HepG2 (cell line): Measurements from ENCODE around the gene TGM2. TPM values are rescaled to one million over a fixed set of nuclear protein-coding genes. Genes with fewer than 3 reads are reported as not detected.
A peak's percentile ranks its signal among the peaks of the same experiment; 100 is the strongest.

Experiments used
- CBX5 ChIP-seq: sonication (generic); formaldehyde crosslinking; IDR thresholded peaks from 2 replicates; pipeline ENCODE4 v1.4.0; 2020; ENCODE audit warnings: missing genetic modification reagents, borderline replicate concordance
- DNMT1 ChIP-seq: sonication (generic); formaldehyde crosslinking; IDR thresholded peaks from 2 replicates; pipeline ENCODE4 v1.5.1; 2020; ENCODE audit warnings: mild to moderate bottlenecking, missing genetic modification reagents
- EP300 ChIP-seq, 3 experiments: sonication (generic) in 1 of 3; formaldehyde crosslinking in 1 of 3; IDR thresholded peaks; 2 replicates each; pipeline versions ENCODE4 v1.5.1 to v1.6.1; 2011 to 2020; ENCODE audit warnings: low read depth in 2 of 3, low read length in 2 of 3, borderline replicate concordance in 1 of 3, improper control_type of control experiment in 1 of 3, mild to moderate bottlenecking in 1 of 3, missing genetic modification reagents in 1 of 3, moderate library complexity in 1 of 3
- HOMEZ ChIP-seq: IDR thresholded peaks from 2 replicates; pipeline ENCODE4 v1.6.1; 2016; ENCODE audit warnings: low read depth
- JDP2 ChIP-seq: sonication (generic); formaldehyde crosslinking; IDR thresholded peaks from 2 replicates; pipeline ENCODE4 v1.8.1; 2022; ENCODE audit warnings: missing genetic modification reagents, borderline replicate concordance
- JUND ChIP-seq: sonication (generic); formaldehyde crosslinking; IDR thresholded peaks from 2 replicates; pipeline ENCODE4 v1.8.0; 2022; ENCODE audit warnings: mild to moderate bottlenecking, missing genetic modification reagents
- KDM6A ChIP-seq: IDR thresholded peaks from 2 replicates; pipeline ENCODE4 v1.6.1; 2016; ENCODE audit warnings: low read depth
- KMT2B ChIP-seq: IDR thresholded peaks from 2 replicates; pipeline ENCODE4 v1.6.1; 2016; ENCODE audit warnings: missing genetic modification reagents, missing compliant biosample characterization
- LCORL ChIP-seq, 2 experiments: fragments of 450-650 bp in 1 of 2; sonication (generic) in 1 of 2; formaldehyde crosslinking in 1 of 2; IDR thresholded peaks; 2 replicates each; pipeline versions ENCODE4 v1.5.0 to v1.6.1; 2017 to 2020; ENCODE audit warnings: antibody characterized with exemption in 1 of 2, missing genetic modification reagents in 1 of 2
- MAFG ChIP-seq: sonication (generic); formaldehyde crosslinking; IDR thresholded peaks from 2 replicates; pipeline ENCODE4 v1.5.1; 2020; ENCODE audit warnings: mild to moderate bottlenecking, missing genetic modification reagents
- PHB2 ChIP-seq: fragments of 450-650 bp; IDR thresholded peaks from 2 replicates; pipeline ENCODE4 v1.6.1; 2018; ENCODE audit not compliant: partially characterized antibody
- PTBP1 ChIP-seq: fragments of 200-400 bp; formaldehyde crosslinking; IDR thresholded peaks from 2 replicates; pipeline ENCODE4 v1.6.1; 2018; ENCODE audit warnings: low read length, low read depth; ENCODE audit not compliant: poor library complexity, severe bottlenecking
- RAD21 ChIP-seq: fragments of 450-650 bp; formaldehyde crosslinking; IDR thresholded peaks from 2 replicates; pipeline ENCODE4 v1.5.0; 2020; ENCODE audit warnings: mild to moderate bottlenecking
- SPEN ChIP-seq: sonication (generic); formaldehyde crosslinking; IDR thresholded peaks from 2 replicates; pipeline ENCODE4 v1.5.1; 2020; ENCODE audit warnings: low read depth, mild to moderate bottlenecking, missing genetic modification reagents
- TOE1 ChIP-seq: sonication (generic); formaldehyde crosslinking; IDR thresholded peaks from 2 replicates; pipeline ENCODE4 v1.4.0; 2020; ENCODE audit warnings: mild to moderate bottlenecking, missing genetic modification reagents
- ZFP36L1 ChIP-seq: sonication (generic); formaldehyde crosslinking; IDR thresholded peaks from 2 replicates; pipeline ENCODE4 v1.8.0; 2022; ENCODE audit warnings: mild to moderate bottlenecking, missing genetic modification reagents, moderate library complexity
- ZNF101 ChIP-seq: sonication (generic); formaldehyde crosslinking; IDR thresholded peaks from 2 replicates; pipeline ENCODE4 v1.4.0; 2020; ENCODE audit warnings: mild to moderate bottlenecking, low read depth, missing genetic modification reagents, borderline replicate concordance
- ZNF207 ChIP-seq: fragments of 450-650 bp; IDR thresholded peaks from 2 replicates; pipeline ENCODE4 v1.6.1; 2016; ENCODE audit warnings: antibody characterized with exemption, borderline replicate concordance
- ZNF260 ChIP-seq: sonication (generic); formaldehyde crosslinking; IDR thresholded peaks from 2 replicates; pipeline ENCODE4 v1.4.0; 2020; ENCODE audit warnings: missing genetic modification reagents, low read depth, mild to moderate bottlenecking, borderline replicate concordance
- ZNF432 ChIP-seq: sonication (generic); formaldehyde crosslinking; IDR thresholded peaks from 2 replicates; pipeline ENCODE4 v1.5.0; 2020; ENCODE audit warnings: missing genetic modification reagents, mild to moderate bottlenecking, borderline replicate concordance
- ZNF615 ChIP-seq: sonication (generic); formaldehyde crosslinking; IDR thresholded peaks from 2 replicates; pipeline ENCODE4 v1.5.0; 2020; ENCODE audit warnings: mild to moderate bottlenecking, missing genetic modification reagents, borderline replicate concordance
- ZNF747 ChIP-seq: sonication (generic); formaldehyde crosslinking; IDR thresholded peaks from 2 replicates; pipeline ENCODE4 v1.8.1; 2023; ENCODE audit warnings: missing genetic modification reagents, mild to moderate bottlenecking, borderline replicate concordance
- ZNF768 ChIP-seq: sonication (generic); formaldehyde crosslinking; IDR thresholded peaks from 2 replicates; pipeline ENCODE4 v1.4.0; 2020; ENCODE audit warnings: missing genetic modification reagents
- polyA plus RNA-seq, 8 experiments: library from polyadenylated mRNA; depleted of rRNA in 3 of 8; stranded (reverse) in 7 of 8; unstranded in 1 of 8; fragments of >200 nt; fragmentation: Illumina TruSeq in 4 of 8; extraction: Trizol in 4 of 8; gene quantifications; 2 replicates each; pipeline versions ENCODE4 v1.2.1 to v1.2.3, GENCODE V29; 2011 to 2016; ENCODE audit warnings: low read depth in 4 of 8, missing spikeins in 1 of 8, mixed read lengths in 1 of 8; ENCODE audit not compliant: insufficient read depth in 1 of 8
- total RNA-seq, 5 experiments: library from RNA; depleted of rRNA; stranded (reverse); fragments of >200 nt; fragmentation: Illumina TruSeq; extraction: Trizol; gene quantifications; 2 replicates each; pipeline ENCODE4 v1.2.3, GENCODE V29; 2016; ENCODE audit warnings: low read depth in 1 of 5

The TGM2 gene
- total and polyA plus RNA-seq, 2 of the 13 experiments (the other 11 are each of a cell fraction or from before 2014, with no cell fraction given) = 4.2 to 46.4 TPM

DNA sequence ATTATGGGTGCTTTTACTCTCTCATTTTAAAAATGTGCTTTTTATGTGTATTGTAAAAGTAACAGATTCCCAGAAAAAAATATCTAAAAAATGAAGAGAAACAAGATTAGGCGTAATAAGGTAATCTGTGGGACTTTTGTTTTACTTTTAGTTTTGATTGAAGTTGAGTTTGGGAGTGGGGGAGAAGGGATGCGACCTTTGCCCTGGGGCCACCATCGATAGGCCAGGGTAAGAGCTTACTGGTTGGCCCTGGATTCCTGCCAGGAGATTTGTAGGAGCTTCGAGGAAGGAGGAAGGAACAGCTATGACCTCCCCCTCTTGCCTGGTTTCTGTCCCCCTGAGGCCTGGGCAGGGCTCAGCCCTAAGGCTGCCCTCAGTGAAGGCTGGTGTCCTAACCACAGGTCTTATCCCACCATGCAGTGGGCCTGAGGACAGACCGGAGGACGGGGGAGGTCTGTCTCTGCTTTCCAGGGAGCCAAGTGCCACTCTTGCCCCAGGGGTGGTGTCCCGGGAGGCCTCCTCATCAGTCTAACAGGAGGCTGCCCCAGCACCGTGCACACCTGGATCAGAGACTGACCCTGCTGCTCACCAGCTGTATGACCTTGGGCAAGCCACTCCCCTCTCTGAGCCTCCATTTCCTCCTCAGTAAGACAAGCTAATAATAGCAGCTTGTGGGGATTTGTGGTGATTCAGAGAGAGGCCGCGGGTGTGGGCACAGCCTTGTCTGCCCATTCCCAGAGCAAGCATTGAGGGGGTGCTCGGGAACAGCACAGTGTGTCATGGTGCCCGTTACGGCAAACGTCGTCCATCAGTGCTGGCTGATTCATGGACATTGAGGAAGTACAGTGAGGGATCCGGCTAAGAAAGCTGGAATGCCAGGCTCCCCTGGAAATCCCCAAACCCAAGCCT is 21.2 kb downstream of the TGM2 start (continued):
- no peak for TF ChIP-seq PHB2
- TF ChIP-seq SPEN (CRISPR knock-in tag) = no peak; the same call in none of the 2 replicates
- TF ChIP-seq ZNF768 (CRISPR knock-in tag) = peak; percentile 98
- peak; percentile 14; the same call in 1 of the 2 replicates for TF ChIP-seq ZNF747 (CRISPR knock-in tag)
- peak; percentile 51; the same call in 1 of the 2 replicates for TF ChIP-seq DNMT1
- no peak for TF ChIP-seq PTBP1
- no peak for TF ChIP-seq ZNF260 (CRISPR knock-in tag)
- no peak for TF ChIP-seq TOE1
- TF ChIP-seq ZNF615 (CRISPR knock-in tag) = peak; percentile 90
- TF ChIP-seq EP300 (IDR thresholded peaks at IDR 0.05; ENCODE audit: low read depth in 2 of 2, low read length in 2 of 2) = no peak; a peak in 1 of 4 replicates
- peak; percentile 27; the same call in 1 of the 2 replicates for TF ChIP-seq EP300 (CRISPR knock-in tag; IDR thresholded peaks at IDR 0.05; ENCODE audit: borderline replicate concordance)
- TF ChIP-seq LCORL (IDR thresholded peaks at IDR 0.05) = peak; percentile 43; the same call in 1 of the 2 replicates
- peak; percentile 16 for TF ChIP-seq LCORL (CRISPR knock-in tag; IDR thresholded peaks at IDR 0.05)
- TF ChIP-seq ZNF101 = no peak
- no peak; the same call in none of the 2 replicates for TF ChIP-seq KMT2B
- TF ChIP-seq JUND = no peak; the same call in 1 of the 2 replicates
- no peak for TF ChIP-seq MAFG (CRISPR knock-in tag)
- no peak for TF ChIP-seq HOMEZ (CRISPR knock-in tag)
- peak; percentile 8; the same call in 1 of the 2 replicates for TF ChIP-seq RAD21 (CRISPR knock-in tag)
- no peak for TF ChIP-seq ZFP36L1
- TF ChIP-seq CBX5 (CRISPR knock-in tag) = peak; percentile 15; the same call in 1 of the 2 replicates
- peak; percentile 9; the same call in 1 of the 2 replicates for TF ChIP-seq JDP2 (CRISPR knock-in tag)
- TF ChIP-seq ZNF432 (CRISPR knock-in tag) = no peak
- TF ChIP-seq ZNF207 = no peak
- peak; percentile 7; the same call in 1 of the 2 replicates for TF ChIP-seq KDM6A (CRISPR knock-in tag)
